HUES6 (cell line): Measurements from ENCODE around the gene RAD51B.

ENCODE experiments used
- H3K27ac ChIP-seq: 2 replicates; pipeline ENCODE4 v1.7.0; 2013; ENCODE audit warnings: low read depth, mild to moderate bottlenecking, low read length, inconsistent platforms
- H3K27me3 ChIP-seq: 2 replicates; pipeline ENCODE4 v1.6.1; 2013; ENCODE audit warnings: low read length; ENCODE audit not compliant: control insufficient read depth, insufficient read depth
- H3K36me3 ChIP-seq: 2 replicates; pipeline ENCODE4 v1.6.1; 2013; ENCODE audit warnings: low read length; ENCODE audit not compliant: control insufficient read depth, insufficient read depth
- H3K4me1 ChIP-seq: 2 replicates; pipeline ENCODE4 v1.6.1; 2013; ENCODE audit warnings: low read length; ENCODE audit not compliant: control insufficient read depth, insufficient read depth
- H3K4me3 ChIP-seq: 2 replicates; pipeline ENCODE4 v1.5.1; 2013; ENCODE audit warnings: low read depth, low read length
- H3K9ac ChIP-seq: one replicate; pipeline ENCODE4 v1.6.1; 2013; ENCODE audit warnings: mild to moderate bottlenecking, low read length
- H3K9me3 ChIP-seq: 2 replicates; pipeline ENCODE4 v1.6.1; 2013; ENCODE audit warnings: low read depth, low read length; ENCODE audit not compliant: control insufficient read depth, insufficient read depth

RAD51B gene

DNA sequence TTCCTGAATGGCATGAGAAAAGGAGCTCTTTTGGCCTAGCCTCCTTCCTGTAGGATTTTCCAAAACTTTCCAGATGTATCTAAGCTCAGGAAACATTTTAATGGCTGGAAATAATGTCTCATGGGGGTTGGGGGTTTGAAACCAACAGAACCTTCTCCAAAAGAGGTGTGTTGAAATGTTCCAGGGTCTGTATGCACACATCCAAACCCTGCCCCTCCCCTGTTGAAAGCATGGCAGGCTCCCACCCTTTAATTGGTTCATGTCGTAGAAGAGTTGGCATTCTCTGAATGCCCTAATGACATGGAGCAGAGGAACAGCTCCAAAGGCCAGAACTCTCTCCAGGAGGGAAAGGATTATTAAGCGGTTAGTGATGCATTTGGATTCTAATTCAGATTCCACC lies 620.1 kb downstream of the RAD51B start:
- Histone ChIP-seq H3K9me3 (no peaks in the 10 kb centered on the region), H3K27me3 (no peaks in the 10 kb centered on the region), H3K4me1 (no peaks in the 10 kb centered on the region), H3K9ac (no peak overlapping the region), H3K27ac (no peak overlapping the region), H3K4me3 (no peak overlapping the region), H3K36me3 (no peaks in the 10 kb centered on the region)

DNA sequence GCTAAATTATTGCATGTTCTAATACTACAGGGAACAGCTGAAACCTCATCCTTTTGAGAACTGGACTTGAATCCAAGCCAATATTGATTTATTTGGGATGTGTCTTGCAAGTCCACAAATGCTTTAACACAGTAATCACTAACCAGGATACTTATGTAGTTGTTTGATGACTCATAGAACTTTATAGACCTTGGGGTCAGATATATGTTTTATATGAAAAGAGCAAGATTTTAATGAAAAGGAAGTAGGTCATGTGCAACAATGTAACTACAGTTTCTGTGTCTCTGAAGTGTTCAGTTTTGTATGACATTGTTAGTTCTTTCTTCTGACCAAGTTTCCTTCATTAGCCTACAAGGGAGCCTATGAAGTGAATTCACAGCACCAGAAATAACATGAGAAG lies 621.2 kb downstream of the RAD51B start:
- no peaks in the 10 kb centered on the region for H3K36me3 ChIP-seq

DNA sequence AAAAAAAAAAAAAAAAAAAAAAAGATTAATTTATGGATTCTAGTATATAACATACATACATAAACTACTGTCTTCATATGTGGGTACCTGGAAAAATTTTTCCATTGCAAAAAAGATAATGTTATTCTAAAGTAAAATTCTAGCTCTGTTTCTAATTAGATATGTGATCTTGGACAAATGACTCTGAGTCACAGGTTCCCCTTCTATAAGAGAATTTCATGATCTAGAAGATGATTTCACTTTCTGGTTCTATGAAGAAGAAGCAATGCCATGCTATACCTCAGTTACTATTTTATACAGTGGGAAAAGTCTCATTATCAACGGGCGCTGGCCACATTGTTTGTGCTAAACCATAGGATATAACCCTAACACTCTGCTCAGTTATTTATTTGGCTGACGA lies 622.0 kb downstream of the RAD51B start:
- H3K4me1 ChIP-seq: no peaks in the 10 kb centered on the region
- H3K4me3 ChIP-seq: no peak overlapping the region
- H3K9me3 ChIP-seq: no peaks in the 10 kb centered on the region
- no peak overlapping the region for H3K9ac ChIP-seq
- no peaks in the 10 kb centered on the region for H3K36me3 ChIP-seq
- no peak overlapping the region for H3K27ac ChIP-seq
- H3K27me3 ChIP-seq: no peaks in the 10 kb centered on the region

More for the DNA sequence above, 621.2 kb downstream of the RAD51B start:
- no peaks in the 10 kb centered on the region for H3K27me3 ChIP-seq
- H3K4me3 ChIP-seq: no peak overlapping the region
- no peaks in the 10 kb centered on the region for H3K4me1 ChIP-seq
- no peaks in the 10 kb centered on the region for H3K9me3 ChIP-seq
- H3K27ac ChIP-seq: no peak overlapping the region
- no peak overlapping the region for H3K9ac ChIP-seq

- no peak overlapping the region for H3K9ac ChIP-seq
- H3K27me3 ChIP-seq: no peaks in the 10 kb centered on the region
These were observed 623.5 kb downstream of the RAD51B start for GRCh38 chr14:68442828-68443629.

DNA sequence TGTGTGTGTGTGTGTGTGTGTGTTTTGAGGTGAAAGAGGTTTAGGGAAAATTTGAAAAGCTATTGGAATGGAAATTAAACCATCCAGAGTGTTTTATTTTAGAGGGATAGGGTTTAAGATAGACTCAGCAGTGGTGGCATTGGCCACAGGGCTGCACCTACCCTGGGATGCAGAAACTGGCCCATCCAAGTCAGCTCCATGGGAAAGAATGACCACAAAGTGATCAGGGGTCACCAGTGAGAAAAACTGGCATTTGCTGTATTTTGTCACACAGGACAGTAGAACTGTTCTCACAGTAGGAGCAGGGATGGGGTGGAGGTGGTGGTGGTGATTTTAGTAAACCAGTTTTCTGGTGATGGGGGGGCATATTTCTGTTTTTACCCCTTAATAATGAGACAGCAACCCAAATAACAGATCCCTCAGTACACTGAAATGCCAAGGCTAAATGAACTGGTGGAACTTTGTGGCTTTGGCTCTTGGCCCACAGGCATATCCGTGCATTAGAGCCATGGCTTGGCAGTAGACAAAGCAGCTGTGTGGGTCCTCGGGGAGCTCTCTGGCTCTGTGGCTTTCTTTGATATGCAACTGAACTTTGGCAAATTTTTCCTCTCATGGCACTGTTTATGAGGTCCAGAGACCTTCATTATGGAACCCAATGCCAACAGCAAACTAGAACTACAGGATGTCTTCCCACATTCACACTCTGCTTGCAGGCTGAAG lies 625.0 kb downstream of the RAD51B start:
- H3K27ac ChIP-seq: no peak overlapping the region
- H3K4me3 ChIP-seq: no peak overlapping the region
- no peaks in the 10 kb centered on the region for H3K36me3 ChIP-seq
- H3K4me1 ChIP-seq: peaks cover 16% of the 10 kb centered on the region
- no peak overlapping the region for H3K9ac ChIP-seq
- H3K9me3 ChIP-seq: no peaks in the 10 kb centered on the region
- no peaks in the 10 kb centered on the region for H3K27me3 ChIP-seq

More at GRCh38 chr14:68442828-68443629, 623.5 kb downstream of the RAD51B start:
- Histone ChIP-seq H3K27ac (no peak overlapping the region), H3K4me1 (no peaks in the 10 kb centered on the region), H3K9me3 (no peaks in the 10 kb centered on the region), H3K4me3 (no peak overlapping the region), H3K36me3 (no peaks in the 10 kb centered on the region)

- H3K27me3 ChIP-seq: no peaks in the 10 kb centered on the region
- peaks cover 27% of the 10 kb centered on the region for H3K4me1 ChIP-seq
- no peak overlapping the region for H3K27ac ChIP-seq
- no peaks in the 10 kb centered on the region for H3K36me3 ChIP-seq
- no peak overlapping the region for H3K9ac ChIP-seq
- no peaks in the 10 kb centered on the region for H3K9me3 ChIP-seq
- no peak overlapping the region for H3K4me3 ChIP-seq
These were observed 626.9 kb downstream of the RAD51B start for GRCh38 chr14:68446243-68447040.

GRCh38 chr14:68447581-68448251 lies 628.1 kb downstream of the RAD51B start:
- H3K9ac ChIP-seq: no peak overlapping the region
- H3K4me1 ChIP-seq: peaks cover 29% of the 10 kb centered on the region

GRCh38 chr14:68448252-68448902 lies 628.8 kb downstream of the RAD51B start:
- Histone ChIP-seq H3K27ac (no peak overlapping the region), H3K9ac (no peak overlapping the region), H3K36me3 (no peaks in the 10 kb centered on the region), H3K4me1 (peaks cover 29% of the 10 kb centered on the region), H3K4me3 (no peak overlapping the region), H3K27me3 (no peaks in the 10 kb centered on the region), H3K9me3 (no peaks in the 10 kb centered on the region)

More at GRCh38 chr14:68447581-68448251, 628.1 kb downstream of the RAD51B start:
- Histone ChIP-seq H3K27me3 (no peaks in the 10 kb centered on the region), H3K36me3 (no peaks in the 10 kb centered on the region), H3K27ac (no peak overlapping the region), H3K9me3 (no peaks in the 10 kb centered on the region), H3K4me3 (no peak overlapping the region)

- Histone ChIP-seq H3K36me3 (no peaks in the 10 kb centered on the region), H3K27ac (peak overlapping the region; percentile 26; the same call in 1 of the 2 replicates), H3K9me3 (0 out of 2 replicates have a peak, but pooled peaks cover 2% of the 10 kb centered on the region), H3K4me3 (no peak overlapping the region; the same call in 1 of the 2 replicates), H3K9ac (no peak overlapping the region), H3K4me1 (peaks cover 29% of the 10 kb centered on the region), H3K27me3 (no peaks in the 10 kb centered on the region)
These were observed 630.1 kb downstream of the RAD51B start for GRCh38 chr14:68449561-68450181.
